Stimulated activated CD4-positive, alpha-beta T cell treated with anti-CD3 and anti-CD28 coated beads, TNF-alpha, amount 100 ng/mL, for 24 hours (primary cell): ENCODE results near the gene RGMB.

Experiments used
- DNase-seq, 3 experiments: peaks; one replicate each; pipeline ENCODE4 v3.0.0-alpha.2; 2020; ENCODE audit warnings: low read depth in 3 of 3

The RGMB gene

GRCh38 chr5:98768160-98768959 is 5.1 kb upstream of the RGMB start:
- peak in 2 of 3 experiments; percentile 22 to 23 for DNase-seq

GRCh38 chr5:98768960-98769209 is 4.6 kb upstream of the RGMB start:
- DNase-seq = no peak

GRCh38 chr5:98769210-98769958 is 4.1 kb upstream of the RGMB start:
- peak in 1 of 3 experiments; percentile 33 for DNase-seq

GRCh38 chr5:98769959-98770208 is 3.6 kb upstream of the RGMB start:
- DNase-seq = no peak

- peak in 1 of 3 experiments; percentile 8 for DNase-seq
These were observed 3.1 kb upstream of the RGMB start for GRCh38 chr5:98770209-98770910.

- DNase-seq = no peak
These were observed 2.5 kb upstream of the RGMB start for GRCh38 chr5:98770911-98771322.

- peak in 2 of 3 experiments; percentile 29 to 50 for DNase-seq
These were observed 1.9 kb upstream of the RGMB start for GRCh38 chr5:98771382-98772109.

GRCh38 chr5:98772415-98773213 is 849 bp upstream of the RGMB start:
- peak in 2 of 3 experiments; percentile 11 to 58 for DNase-seq

GRCh38 chr5:98773214-98773463 is 324 bp upstream of the RGMB start:
- no peak for DNase-seq

GRCh38 chr5:98774192-98775033 is 950 bp downstream of the RGMB start:
- peak in 2 of 3 experiments; percentile 23 to 61 for DNase-seq

GRCh38 chr5:98775246-98776065 is 2.0 kb downstream of the RGMB start:
- no peak for DNase-seq

GRCh38 chr5:98776066-98776705 is 2.7 kb downstream of the RGMB start:
- no peak for DNase-seq

GRCh38 chr5:98777295-98777694 is 3.8 kb downstream of the RGMB start:
- DNase-seq = no peak

- no peak for DNase-seq
These were observed 5.9 kb downstream of the RGMB start for GRCh38 chr5:98779264-98779877.

GRCh38 chr5:98780390-98780789 is 6.9 kb downstream of the RGMB start:
- DNase-seq = no peak

GRCh38 chr5:98781520-98781919 is 8.1 kb downstream of the RGMB start:
- no peak for DNase-seq

GRCh38 chr5:98781964-98782363 is 8.5 kb downstream of the RGMB start:
- no peak for DNase-seq

- no peak for DNase-seq
These were observed 9.7 kb downstream of the RGMB start for GRCh38 chr5:98783051-98783649.

- no peak for DNase-seq
These were observed 10.9 kb downstream of the RGMB start for GRCh38 chr5:98784411-98784810.
